NCI-H1930 (cell line): ENCODE data around the gene CASP7.
"Not testable (repeated sequence)": the region's sequence is repeated elsewhere in the genome, so short reads cannot be mapped to it uniquely, and the experiment has no call there.

Source experiments
- DNase-seq, 2 experiments: peaks; one replicate each; lab custom pipeline; 2025; lab: John Stamatoyannopoulos, UW

The CASP7 gene

DNA sequence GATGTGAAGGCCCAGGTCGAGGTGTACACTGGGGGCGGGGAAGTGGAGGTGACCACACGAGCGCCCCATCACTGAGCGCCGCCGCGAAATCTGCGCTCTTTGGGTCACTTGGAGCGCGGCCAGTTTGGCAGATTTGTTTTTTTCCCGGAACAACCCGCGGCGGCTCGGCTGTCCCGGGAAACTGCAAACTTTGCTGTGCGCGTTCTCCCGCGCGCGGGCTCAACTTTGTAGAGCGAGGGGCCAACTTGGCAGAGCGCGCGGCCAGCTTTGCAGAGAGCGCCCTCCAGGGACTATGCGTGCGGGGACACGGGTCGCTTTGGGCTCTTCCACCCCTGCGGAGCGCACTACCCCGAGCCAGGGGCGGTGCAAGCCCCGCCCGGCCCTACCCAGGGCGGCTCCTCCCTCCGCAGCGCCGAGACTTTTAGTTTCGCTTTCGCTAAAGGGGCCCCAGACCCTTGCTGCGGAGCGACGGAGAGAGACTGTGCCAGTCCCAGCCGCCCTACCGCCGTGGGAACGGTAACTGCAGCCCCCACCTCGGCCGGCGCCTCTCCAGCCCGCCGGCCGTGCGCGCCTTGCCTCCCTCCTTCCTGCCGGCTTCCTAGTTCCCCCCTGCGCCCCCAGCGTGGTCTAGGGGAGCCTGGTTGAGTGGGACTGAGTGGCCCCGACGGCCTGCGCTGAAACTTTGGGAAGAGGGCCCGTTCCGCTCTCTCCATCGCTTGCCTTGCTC, at the start of gene CASP7:
CASP7 (plus strand) TSS at position 450 of the 727 bp plus-strand sequence. CDS start 17,582 bp downstream, outside the sequence.
- peak; percentile 12 to 71 for DNase-seq

DNA sequence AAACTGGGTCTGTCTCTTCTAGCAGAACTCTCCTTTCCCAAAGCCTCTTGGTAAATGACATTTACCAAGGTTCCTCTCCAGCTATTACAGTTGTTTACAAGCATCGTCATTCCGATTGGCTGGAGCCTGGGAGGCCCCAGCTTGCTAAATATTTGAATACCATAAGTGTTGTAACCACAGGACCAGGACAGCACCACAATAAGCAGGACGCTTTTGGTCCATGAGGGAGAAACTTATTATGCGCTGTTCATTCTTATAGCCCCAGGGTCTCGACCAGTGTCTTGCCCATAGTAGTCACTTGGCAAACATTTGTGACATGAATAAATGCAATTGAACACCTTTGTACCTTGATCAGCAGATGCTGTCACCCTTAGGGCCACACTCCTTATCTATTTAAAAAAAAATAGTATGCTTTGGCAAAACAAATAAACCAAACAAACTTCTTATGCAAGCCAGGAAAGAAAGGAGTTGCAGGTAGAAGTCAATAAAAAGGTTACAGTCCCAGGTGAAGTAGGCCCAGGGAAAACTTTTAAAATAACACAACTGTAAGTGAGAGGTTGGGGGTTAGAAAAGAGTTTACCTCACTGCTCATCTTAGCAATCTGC, 48.7 kb upstream of the CASP7 start:
- no peak for DNase-seq

DNA sequence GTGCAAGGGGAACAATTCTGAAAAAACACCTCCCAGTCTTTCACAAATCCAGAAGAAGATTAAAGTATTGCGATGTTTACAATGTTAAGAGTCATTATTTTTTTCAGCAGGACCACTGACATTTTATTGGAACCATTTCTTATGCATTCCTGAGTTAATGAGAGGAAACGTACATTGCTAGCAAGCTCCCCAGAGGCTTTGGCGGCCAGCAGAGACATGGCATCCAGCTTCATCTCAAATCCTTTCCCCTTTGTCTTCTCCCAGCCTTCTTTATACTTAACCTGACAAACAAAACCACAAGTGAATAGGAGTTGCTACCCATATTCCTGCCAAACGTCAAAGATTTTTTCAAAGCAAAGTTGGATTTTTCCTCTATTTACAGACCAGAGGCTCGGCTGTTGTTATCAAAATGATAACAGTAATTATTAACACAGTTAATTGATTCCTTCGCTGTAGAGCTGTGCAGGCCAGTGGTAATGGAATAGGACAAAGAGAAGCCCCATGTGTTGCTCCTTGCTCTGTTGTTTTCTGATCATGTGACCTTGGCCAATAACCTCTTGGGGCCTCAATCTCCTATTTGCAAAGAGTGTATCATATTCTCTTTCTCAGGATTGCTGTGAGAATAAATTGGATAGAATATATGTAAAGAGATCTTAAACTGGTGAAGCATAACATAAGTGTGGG, 47.9 kb upstream of the CASP7 start:
- no peak for DNase-seq

DNA sequence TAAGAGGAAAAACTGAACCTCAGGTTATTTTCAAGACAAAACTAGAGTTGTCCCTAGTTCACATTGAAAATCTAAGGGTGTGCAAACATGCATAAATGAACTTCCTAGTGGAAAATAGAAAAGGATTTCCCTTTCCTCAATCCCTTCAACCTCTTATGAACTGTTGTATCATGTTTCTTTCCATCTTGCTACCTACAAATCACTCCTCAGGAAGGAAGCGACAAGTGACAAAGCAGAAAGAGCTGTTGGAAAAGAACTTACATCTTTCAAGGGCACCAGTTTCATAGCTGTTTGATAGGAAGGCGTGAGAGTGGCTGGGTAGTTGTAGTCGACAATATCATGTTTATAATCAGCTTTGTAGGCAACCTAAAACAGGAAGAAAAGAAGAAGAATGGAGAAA, 39.7 kb upstream of the CASP7 start:
- DNase-seq, result no peak

DNA sequence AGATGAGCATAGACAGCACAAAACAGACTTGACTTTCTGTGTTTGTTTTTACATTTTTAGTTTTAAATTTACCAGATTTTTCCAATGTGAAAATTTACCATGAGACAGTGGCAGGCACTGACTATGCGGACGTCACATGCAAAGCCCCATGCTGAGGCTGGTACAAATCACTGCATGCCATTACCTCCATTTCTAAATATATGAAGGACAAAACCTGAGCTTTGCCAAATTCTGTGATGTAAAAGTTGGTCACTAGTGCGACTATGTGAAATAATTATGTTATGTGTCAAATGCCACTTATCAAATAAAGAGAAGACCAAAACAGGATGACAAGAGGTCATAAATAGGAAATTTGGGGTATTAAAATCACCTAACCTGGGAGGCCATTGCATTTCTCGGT, 38.0 kb upstream of the CASP7 start:
- DNase-seq, result no peak

DNA sequence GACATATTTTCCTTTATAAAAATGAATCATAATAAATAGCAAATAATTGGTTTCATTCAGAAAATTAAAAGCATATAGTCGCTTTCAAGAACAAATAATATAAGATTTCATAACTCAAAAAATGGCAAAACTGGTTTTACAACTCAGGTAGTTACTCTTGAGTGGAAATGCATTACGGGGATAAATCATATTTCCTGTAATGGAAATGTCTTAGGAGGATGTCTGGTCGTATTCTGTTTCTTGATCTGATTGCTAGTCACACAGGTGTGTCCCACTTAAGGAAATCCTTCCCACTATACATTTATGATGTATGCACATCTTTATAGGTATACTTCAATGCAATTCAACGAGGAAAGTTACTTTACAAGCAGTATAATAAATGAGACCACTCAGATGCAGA, 36.5 kb upstream of the CASP7 start:
- no peak for DNase-seq

DNA sequence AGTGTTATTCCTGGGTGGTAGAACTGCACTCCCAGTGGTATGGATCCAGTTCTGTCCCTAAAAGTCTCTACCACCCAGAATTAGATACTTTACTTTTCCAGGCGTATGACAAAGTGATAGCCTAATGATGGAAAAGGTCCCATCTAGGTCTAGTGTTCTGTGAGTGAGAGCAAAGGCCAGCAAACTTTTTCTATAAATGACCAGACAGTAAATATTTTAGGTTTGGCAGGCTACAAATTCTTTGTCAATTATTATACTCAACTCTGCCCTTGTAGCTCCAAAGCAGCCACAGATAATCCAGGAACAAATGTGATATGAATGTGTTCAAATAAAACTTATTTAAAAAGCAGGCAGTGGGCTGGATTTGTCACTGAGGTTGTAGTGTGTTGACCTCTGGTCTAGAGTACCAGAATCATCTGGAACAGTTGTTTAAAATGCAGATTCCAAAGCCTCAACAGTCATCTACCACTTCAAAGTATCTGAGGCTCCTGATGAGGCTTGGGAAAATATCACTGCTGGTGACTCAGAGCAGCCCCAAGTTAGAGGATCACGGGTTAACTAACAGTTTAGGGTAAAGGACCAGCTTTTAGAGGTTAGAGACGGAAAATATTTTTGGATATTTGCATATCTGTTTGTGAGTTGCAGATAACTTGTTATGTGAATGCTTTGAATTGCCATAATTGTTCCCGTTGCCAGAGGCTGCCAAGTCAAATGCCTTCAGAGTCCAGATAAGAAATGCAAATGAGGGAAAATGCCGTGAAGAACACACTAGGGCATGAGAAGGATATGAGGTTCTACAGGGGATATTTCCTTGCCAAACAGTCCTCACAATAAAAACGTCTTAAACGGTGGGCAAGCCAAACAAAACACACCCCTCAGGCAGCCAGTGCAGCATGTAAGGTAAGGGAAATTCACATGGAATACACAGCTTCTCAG, 35.3 kb upstream of the CASP7 start:
- no peak for DNase-seq

DNA sequence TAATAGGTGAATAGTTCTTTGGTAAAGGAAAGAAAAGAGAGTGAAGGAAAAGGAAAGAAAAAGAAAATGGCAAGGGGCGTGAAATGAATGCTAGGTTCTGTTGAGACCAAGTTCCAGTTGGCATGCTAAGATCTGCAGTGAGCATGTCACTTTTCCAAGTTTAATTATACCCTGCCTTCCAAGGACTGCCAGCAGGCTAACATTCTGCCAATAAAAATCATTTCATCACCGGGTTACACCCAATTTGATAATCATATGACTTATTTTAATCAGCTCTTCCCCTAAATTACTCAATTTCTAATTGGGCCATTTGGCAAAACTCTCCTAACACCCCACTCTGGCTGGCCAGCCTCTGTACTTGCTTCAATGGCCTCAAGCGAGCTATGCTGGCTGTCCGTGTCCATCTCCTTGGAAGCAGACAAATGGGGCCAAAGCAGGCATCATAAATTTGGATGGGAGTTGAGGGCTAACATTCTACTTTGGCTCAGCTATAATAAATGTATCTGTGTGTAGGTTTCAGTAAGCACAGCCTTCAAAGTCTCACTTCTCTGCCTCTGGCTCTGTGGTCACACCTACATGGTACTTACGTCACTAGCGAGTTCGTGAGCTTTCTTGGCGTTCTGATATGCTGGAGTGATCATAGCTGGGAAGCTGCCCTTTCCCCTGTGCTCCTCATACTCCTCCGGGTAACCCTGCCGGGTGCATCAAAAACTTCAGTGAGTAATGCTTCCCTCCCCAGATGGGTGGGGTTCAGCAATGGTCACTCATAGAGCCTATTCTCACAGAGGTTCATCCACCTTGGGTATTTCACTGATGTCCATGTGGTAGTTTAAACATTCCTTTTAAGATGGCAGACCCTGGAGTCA, 33.1 kb upstream of the CASP7 start:
- no peak for DNase-seq

DNA sequence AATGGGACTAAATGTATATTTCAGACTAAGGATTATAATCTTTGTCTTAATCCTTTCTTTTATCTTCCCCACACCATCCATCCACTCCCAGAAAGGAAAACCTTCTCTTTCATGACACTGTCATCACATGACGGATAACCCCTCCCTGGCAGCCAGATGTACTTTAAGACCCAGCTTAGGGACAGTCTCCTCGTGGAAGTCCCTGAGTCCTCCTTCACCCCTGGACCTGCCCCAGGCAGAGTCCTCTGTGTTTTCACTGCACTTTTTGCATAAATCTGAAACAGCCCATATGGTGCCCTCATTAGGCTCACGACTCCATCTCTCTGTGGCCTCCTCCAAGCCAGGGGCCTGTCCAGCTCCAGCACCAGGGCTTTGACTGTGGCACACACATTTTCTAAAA, 31.9 kb upstream of the CASP7 start:
- DNase-seq, result no peak

DNA sequence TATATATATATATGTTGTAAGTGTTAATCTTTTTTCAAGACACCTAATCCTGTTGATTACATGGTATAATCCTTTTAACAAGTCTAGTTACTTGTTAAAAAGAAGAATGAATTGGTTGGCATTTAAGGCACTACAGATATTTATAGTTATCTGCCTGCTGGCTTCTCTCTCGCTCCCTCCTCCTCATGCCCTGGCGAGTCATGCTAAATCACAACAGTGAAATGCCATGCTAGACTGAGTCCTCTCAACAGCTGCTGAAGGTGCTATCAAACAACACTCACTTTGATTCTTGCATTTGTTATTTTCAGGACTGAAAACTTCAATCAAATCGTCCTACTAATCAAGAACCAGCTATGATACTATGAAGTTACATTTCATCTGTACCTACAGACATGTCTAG, 31.2 kb upstream of the CASP7 start:
- DNase-seq, result no peak

DNA sequence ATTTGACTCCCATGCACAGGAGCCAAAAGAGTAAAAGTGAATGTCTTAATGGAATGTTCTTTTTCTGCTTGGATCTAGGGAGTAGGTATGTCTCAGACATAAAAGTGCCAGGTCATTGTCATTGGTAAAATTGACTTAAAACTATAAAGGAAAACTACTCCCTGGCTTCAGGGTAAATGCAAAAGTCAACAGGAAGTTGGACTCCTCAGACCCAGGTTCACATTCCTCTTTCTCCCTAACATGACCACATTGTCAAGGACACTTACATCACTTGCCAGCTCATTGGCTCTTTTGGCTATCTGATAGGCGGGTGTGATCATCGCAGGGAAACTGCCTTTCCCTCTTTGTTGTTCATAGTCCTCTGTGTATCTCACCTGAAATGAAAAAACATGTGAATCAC, 29.5 kb upstream of the CASP7 start:
- DNase-seq, result no peak

DNA sequence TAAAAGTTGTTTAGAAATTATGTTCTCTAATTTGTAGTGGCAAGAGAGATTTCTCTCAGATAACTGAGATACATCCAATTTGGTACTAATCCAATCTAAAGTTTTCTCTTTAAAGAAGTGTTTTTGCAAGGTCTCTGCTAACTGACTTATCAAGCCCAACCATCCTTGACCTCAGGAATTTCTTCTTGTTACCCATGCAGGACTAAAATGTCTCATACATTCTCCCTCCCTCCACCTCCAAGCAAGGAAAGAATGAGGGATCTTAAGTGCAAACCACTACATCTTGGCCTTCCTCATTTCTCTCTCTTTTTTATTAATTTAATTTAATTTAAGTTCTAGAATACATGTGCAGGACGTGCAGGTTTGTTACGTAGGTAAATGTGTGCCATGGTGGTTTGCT, 28.7 kb upstream of the CASP7 start:
- no peak for DNase-seq

DNA sequence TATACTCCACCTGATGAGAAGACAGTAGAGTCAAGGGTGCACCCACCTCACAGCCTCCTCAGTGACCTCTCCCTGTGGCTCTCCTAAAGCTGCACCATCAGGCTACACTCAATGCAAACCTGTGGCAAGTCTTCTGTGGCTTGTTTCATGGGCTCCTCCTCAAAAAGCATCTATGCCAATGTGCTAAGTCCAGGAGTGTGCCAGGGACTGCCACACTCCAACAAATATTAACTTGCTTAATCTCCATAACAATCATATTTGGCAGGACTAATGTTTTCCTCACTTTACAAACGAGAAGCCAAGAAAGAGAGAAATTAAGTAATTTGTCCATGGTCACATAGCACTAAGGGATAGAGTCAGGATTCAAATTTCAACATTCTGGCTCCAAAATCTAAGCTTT, 27.8 kb upstream of the CASP7 start:
- no peak for DNase-seq

DNA sequence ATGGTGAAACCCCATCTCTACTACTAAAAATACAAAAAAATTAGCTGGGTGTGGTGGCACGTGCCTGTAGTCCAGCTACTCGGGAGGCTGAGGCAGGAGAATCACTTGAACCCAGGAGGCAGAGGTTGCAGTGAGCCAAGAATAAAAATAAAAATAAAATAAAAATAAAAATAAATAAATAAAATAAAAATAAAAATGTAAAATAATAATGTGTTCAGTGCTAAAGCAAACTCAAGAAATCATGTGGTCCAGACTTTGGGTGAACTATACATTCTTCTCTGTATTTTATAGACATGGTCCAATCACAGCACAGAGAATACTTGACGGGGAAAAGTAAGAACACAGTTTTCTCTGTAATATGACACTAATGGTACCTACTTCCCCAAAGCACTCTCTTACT, 27.3 kb upstream of the CASP7 start:
- DNase-seq, result not testable (repeated sequence)

DNA sequence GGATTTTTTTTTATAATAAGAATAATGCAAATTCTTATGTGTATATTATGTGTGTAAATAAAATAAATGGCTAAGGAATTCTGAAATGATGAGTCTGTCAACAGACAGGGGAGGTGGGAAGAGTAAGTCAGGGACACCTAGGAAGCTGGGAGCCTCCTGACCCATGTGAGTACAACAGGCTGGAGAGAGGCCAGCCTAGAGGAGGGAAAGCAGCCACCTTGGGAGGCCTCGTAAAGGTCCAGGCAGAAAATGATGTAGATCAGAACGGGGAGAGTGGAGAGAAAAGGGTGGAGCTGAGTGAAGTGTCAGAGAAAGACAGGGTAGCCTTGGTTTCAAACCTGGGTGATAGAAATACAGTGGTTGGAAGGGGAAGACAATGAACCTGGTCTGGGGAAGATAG, 22.8 kb upstream of the CASP7 start:
- no peak for DNase-seq

DNA sequence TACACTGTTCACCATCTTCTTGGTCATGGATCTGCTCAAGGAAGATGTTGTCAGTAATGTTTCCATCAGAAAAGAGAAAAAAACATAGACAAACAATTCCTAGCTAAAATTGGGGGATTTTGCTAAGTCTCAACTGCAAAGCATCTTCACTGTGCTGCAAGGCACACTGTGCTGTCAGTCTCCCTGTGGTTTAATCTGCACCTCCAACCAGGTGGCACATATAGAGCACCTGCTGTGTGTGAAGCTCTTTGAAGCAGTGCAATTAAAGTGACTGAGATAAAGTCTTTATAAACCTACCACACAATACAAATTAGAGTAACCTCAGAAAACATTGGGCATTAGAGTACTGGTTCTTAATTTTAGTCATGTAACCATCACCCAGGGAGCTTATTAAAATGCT, 22.2 kb upstream of the CASP7 start:
- DNase-seq, result no peak

DNA sequence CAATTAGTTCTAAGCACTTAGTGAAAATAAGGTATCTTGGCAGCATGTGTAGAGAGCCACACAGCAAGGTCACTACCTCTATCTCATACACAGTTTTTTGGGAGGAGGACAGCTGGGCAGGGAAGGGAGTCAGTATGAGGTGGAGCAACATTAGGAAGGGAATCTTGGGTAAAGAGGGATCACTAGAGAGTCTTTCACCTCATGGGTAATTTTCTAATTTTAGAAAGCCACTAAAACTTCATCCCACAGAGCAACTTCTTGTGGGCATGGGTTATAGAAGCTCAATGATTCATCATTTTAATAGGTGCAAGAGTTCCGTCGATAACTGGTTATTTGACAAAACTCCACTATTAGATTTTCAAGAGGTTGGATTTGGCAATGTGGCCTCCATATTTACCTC, 18.4 kb upstream of the CASP7 start:
- DNase-seq, result no peak

DNA sequence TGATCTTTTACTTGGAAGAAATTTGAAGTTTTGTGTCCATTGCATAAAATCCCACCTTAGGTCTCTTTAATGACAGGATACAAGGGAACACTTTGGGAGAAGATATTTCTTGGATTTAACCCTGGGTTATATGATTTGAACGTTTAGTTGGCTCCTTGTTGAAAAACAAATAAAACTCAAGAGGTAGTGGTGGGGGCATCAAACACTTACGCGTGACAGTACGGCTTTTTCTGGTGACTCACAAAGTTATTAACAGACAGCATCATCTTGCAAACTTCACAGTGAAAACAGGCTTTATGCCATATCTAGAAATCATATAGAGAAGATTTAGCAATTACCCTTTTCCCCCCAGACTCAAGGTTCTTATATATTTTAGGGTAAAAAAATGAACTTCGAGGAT, 16.6 kb upstream of the CASP7 start:
- DNase-seq, result no peak

DNA sequence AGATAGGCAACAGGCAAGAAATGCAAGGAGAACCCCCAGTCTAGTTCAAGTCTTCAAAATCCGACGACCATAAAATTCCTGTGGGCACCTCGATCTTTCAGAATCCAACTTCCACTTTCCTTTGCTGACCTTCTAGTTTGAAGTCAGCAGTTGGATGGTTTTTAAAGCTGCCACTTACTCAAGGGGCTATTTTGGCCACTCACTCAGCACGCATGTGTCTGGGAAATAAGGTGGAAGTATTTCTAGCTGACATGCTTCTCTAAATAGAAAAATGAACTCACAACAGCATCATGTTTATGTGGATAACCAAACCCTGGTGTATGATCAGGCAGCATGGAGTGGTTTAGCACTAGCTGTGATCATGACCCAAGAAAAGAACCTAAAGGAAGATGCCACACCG, 15.8 kb upstream of the CASP7 start, which contains the start of gene NRAP:
NRAP (minus strand) TSS at position 134 of the 400 bp plus-strand sequence. CDS start 159 bp downstream, outside the sequence.
- no peak for DNase-seq

DNA sequence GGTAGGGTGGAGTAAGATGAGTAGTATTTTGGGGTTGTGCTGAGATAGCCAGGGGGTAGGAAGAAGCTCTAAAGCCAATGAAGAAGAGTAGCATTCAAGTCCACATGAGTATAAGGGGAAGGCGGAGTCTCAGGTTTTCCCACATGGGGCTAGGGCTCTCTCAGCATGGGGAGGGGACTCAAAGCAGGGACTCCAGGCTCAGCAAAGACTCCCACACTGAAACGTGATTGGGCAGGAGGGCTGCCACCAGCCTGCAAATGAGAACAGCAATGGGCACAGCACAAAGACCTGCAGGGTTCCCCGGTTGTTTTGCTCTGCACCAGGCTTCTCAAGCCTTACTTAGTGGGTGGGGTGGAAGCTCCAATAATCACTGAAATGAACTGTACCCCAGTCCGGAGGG, 14.4 kb upstream of the CASP7 start:
- DNase-seq, result no peak

DNA sequence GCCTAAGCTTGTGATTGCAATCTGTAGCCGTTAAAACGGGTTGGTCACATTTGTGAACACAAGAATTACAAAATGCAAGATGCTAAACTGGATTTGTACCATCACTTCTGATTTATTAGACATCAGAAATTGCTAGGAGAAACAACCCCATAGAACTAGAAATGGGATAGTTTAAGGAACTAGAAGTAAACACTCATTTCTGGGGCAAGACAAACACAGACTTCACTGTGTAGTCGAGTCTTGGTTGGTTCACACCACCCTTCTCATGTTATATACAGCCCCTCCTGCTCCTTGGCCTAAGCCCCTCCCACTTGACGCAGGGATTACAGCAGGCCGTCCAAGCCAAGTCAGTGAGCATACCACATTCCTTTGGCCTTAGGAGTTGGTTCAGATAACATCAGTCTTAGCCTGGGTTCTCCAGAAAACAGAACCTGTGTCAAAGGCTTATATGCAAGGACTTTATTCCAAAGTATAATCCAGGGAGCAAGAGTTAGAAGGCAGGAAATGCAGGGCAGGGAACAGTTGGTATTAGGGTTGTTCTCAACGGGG, 13.8 kb upstream of the CASP7 start:
- DNase-seq, result no peak
